Measurements from ENCODE around the gene TTC6.
"Not testable (repeated sequence)": the region's sequence is repeated elsewhere in the genome, so short reads cannot be mapped to it uniquely, and the experiment has no call there.

The TTC6 gene

DNA sequence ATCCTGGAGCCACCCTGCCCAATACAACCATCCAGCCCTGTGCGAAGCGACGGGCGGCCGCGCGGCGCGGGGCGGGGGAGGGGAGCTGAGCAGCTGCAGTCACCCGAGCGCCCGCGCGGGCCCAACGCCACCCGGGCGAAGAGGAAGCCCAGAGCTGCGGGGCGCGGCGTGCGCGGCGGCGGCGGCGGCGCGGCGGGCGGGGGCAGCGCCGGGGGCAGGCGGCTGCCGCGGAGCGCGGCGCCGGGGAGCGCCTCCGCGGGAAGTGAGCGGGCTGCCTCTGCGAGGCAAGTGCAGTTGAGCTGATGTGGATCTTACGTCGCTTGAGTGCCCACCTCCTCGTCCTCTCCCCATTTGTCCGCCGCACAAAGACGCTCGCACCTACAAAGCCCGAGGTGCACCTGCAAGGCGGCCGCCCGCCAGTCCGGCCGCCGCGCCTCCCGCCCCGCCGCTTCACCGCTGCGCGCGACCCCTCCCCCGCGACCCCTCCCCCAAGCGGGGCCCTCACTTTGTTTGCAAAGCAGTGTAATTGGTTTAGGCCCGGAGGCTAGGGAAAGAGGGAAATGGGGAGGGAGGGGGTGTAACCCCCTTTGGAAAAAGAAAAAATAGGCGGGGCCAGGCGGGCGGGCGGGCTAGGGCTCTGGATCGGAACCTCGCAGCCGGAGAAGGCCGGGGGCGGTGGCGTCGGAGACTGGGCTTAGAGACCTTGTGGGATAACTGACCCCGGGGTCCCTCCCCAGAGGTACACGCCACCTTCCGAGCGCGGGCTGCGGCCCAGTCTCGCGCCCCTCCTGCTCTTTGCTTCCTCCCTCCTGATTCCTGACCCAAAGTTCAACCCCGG is at the start of gene TTC6, which contains the start of gene FOXA1:
Gene TTC6 (plus strand): TSS at position 659 of the 838 bp plus-strand sequence. CDS start 26,436 bp downstream, outside the sequence.
Gene FOXA1 (minus strand): TSS at position 279 of the 838 bp plus-strand sequence. CDS start 277 bp downstream, at position 2.
- no peak for DNase-seq

DNA sequence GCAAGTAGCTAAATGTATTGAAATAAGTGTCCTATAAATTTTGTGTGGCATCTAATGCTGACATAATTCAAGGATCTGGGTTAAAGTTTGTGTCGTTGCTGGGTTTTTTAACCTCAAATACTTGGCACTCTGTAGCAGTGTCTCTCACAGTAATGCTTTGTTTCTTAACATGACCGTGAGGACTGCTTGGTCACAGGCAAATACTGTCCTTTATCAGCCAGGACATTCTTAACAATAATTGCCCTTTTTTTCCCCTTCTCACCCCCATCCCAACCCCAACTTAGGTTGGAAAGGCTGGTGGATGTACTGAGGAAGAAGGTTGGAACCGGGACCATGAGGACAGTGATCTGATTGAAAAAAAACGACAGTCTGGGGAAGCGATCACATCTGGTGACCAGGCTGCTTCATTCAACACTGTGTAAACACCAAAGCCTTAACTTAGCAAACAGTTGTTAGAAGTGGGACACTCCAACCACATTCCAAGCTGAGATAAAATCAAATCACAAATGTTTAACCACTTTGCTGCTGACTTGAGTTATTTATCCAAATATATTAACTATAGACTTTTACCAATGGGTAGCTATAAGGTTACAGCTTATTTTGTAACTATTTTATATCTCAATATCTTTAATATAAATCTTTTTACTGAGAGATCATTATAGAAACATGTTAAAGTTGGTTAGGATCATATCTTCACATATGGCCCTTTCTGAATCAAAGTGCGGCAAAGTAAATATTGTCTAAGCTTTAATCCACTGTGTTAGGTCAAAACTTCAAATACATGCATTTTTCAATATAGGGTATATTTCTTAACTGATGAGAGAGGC is 48.6 kb upstream of the TTC6 start:
- no peak for DNase-seq

DNA sequence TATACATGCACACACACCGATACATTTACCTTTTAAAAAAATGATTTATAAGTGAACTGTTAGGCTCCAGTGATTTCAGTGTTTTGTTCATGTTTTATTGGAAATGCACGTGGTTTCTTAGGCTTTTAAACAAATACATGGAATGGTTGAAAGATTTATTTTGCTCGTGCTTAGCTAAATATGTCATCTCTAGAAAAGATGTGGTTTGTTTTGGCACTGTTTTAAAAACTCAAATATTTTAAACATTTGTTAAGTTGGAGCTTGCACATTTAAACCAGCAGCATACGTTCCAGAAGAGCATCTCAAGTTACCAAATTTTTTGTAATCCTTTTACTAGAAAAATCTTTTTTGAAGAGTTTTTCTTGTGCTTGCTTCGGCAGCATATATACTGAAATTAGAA is 44.9 kb upstream of the TTC6 start:
- no peak for DNase-seq

DNA sequence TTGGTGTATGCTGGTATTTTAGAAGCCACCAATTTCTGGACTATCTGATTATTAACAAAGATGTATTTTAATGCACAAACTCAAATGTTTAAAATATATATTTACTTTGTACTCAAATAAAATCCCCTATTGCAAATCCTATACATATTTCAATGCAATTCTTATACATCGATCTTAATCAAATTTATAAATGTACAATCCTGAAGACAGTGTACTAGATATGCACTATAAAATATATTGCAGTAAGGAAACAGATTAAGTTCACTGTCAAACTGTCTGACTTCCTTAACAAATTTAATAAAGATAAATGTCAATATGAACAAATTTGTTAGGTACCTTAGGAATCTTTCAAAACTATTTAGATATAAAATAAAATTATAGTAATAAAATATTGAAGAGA is 44.3 kb upstream of the TTC6 start:
- no peak for DNase-seq

DNA sequence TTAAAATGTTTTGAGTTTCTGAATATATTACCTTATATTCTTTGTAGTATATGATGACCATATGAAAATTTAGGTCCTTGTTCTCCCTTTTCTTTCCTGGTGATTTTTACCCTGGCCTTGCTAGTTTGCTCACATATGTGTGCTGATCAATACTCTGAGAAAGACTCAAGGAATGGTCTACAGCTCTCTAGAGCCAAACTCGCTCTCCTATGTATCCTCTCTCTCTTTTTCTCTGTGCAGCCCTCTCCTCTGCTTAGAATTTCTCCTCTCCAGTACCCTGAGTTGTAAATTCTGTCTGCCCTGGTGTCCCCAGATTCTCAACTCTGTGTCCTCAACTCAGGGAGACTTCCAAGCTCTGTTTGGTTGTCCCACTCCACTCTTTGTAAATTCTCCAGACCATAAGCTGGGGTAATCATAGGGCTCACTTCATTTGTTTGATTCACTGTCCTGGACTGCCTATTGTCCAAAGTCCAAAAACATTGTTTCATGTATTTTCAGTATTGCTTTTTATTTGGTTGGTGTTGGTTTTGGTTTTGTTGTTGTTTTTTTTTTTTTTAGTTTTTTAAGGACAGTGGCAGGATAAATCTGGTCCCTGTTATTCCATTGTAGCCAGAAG is 41.4 kb upstream of the TTC6 start:
- DNase-seq, result no peak

GRCh38 chr14:37555596-37555995 is 39.8 kb upstream of the TTC6 start:
- not testable (repeated sequence) for DNase-seq

GRCh38 chr14:37558740-37559139 is 36.7 kb upstream of the TTC6 start:
- DNase-seq, result no peak

DNA sequence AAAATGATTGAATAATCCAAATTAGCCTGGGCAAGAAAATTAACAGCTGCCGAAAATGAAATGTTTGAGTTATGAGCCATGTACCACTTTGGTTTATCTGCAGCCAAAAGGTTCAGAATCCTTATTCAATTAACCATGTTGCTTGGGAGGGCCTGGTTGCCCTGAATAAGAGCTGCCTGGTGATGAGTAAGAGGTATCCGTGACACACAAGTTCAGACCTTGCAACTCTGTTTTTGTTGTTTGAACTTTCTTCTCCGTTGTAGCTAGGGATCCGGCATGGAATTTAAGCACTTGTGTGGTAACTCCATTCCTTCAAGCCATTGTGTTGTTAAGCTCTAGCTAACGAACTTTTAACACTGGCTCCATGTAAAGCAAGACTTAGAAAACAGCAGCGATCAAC is 36.0 kb upstream of the TTC6 start:
- no peak for DNase-seq

DNA sequence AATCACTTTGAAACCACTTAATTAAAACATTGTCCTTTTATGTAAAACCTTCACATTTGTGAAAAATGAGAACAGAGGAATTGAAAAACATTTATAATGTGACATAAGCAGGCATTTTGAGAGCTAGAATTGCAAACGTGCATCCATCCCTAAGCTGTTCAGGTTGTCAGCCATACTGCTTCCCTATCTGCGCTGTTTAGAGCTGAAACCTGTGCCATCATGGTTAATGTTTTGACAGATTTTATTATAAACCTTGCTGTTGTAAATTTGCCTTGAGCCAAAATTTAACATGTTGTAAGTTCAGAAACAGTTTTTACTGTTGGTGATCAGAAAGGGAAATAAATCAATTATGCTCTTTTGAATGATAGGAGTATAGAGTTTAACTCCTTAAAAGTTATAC is 32.2 kb upstream of the TTC6 start:
- no peak for DNase-seq

- DNase-seq, result no peak
These were observed 29.9 kb upstream of the TTC6 start for GRCh38 chr14:37565550-37565949.

GRCh38 chr14:37566811-37567371 is 28.5 kb upstream of the TTC6 start:
- no peak for DNase-seq

- DNase-seq, result no peak
These were observed 25.7 kb upstream of the TTC6 start for GRCh38 chr14:37569729-37570128.

GRCh38 chr14:37571391-37571790 is 24.0 kb upstream of the TTC6 start:
- no peak for DNase-seq

DNA sequence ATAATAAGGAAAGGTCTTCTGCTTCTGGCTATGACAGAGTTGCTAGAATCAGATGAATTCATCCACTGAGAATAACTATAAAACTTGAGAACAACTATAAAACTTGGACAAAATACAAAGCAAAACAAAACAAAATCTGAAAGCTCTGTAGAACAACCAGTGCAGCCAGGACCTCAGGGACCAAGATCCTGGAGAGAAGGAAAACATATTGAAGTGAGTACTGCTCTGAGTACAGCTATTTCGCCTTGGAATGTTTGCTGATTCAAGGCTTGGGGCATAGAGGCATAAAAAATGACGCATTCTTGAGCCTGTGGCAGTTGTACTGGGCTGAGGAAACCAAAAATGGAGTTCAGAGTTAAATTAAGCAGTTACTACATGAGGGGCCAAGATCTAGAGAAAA is 22.1 kb upstream of the TTC6 start:
- no peak for DNase-seq

DNA sequence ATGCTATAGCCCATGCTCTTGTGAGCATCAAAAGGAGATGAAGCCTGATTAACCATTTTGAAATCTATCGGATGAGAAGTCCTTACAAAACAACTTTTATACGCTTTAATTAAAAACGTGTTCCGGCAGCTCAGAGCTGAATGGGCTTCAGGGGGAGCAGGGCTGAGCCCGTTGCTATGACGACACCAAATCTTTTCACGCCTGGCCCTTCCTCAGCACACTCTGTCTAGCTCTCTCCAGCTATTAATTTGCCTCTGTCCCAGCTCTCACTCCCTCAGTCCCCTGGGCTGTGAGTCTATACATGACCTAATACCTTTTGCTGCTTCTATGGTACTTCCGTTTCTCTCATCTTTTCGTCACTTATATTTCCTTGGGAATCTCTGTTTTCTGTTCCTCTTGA is 16.2 kb upstream of the TTC6 start:
- DNase-seq, result no peak

DNA sequence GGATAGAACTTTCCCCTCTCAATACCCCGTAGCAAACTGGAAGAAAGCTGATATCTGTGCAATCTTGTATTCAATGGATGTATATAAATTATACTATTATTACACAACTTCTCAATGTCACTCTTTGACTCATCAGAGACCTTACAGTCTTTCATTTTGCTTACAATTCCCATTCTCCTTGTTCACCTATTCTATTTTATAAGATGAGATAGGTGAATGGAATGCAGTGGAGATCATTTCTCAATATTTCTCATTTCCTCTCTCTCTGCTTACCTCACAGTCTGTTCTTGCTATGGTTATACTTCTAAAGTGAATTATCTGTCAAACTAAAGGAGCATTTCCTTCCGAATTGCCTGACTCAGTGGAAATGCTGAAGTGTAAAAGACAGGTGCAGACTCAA is 15.3 kb upstream of the TTC6 start:
- no peak for DNase-seq

GRCh38 chr14:37583358-37584210 is 11.8 kb upstream of the TTC6 start:
- DNase-seq, result no peak

- DNase-seq, result no peak
These were observed 11.0 kb upstream of the TTC6 start for GRCh38 chr14:37584211-37585100.

- no peak for DNase-seq
These were observed 10.3 kb upstream of the TTC6 start for GRCh38 chr14:37585101-37585511.

DNA sequence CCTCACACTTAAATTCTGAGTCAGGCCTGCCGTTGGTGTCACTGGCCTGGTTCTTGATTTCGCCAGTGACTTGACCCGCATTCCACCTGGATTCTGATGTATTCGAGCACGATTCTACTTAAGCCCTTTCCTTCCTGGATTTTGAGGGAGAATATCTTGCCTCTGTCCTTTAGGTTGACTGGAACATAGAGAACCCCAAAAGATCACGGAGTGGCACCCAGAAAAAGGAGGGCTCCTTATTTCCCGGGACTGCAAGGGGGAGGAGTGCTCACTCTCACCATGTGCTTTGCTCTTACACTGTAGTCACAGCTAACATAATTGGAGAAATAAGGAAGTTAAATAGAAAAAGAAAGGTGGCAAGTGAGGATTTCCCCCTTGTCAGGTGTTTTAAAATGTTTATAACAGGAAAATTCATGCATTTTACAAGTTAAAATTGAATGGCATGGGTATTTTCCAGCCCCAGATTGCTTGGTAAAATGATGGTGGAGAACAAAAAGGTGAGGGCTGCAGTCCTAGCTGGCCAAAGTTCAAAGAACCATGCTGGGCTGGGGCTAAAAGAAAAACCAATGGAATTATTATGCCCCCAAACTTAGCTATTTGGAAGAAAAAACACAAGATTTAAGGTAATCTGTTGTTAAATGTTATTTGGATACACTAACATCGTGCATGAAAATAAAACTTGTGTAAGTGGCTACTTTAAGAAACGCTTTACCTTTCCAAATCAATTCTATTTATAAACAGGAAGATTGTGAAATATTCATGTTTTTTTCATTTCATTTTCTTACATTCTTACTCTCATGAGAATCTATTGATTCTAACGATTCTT is 9.2 kb upstream of the TTC6 start:
- no peak for DNase-seq
